Lung (tissue), 12 donors: ENCODE results near the gene COG7. TPM values are rescaled to one million over a fixed set of nuclear protein-coding genes. Genes with fewer than 3 reads are reported as not detected.

Experiments used
- ATAC-seq: fragments of 200-7000 bp; cut with Tn5 transposase; one replicate; pipeline ENCODE4 v1.9.1; 2020; ENCODE audit warnings: moderate number of reproducible peaks; ENCODE audit not compliant: insufficient read depth, low FRiP score
- DNase-seq, 3 donors: peaks; one replicate each; pipeline ENCODE4 v3.0.0-alpha.2; 2013 to 2017
- H3K27ac ChIP-seq, 2 donors: one replicate each; pipeline ENCODE4 v1.5.1; 2013; ENCODE audit warnings: mild to moderate bottlenecking in 2 of 2, moderate library complexity in 2 of 2, control low read depth in 1 of 2, inconsistent platforms in 1 of 2, low read depth in 1 of 2, low read length in 1 of 2
- H3K27me3 ChIP-seq, 3 donors: one replicate each; pipeline ENCODE4 v1.5.1; 2013; ENCODE audit warnings: low read length in 2 of 3; ENCODE audit not compliant: control insufficient read depth in 3 of 3, insufficient read depth in 3 of 3
- H3K36me3 ChIP-seq, 4 donors: one replicate each; pipeline ENCODE4 v1.5.1; 2013; ENCODE audit warnings: low read length in 4 of 4, mild to moderate bottlenecking in 1 of 4, moderate library complexity in 1 of 4; ENCODE audit not compliant: control insufficient read depth in 4 of 4, insufficient read depth in 4 of 4
- H3K4me1 ChIP-seq, 5 donors: one replicate each; pipeline ENCODE4 v1.5.1; 2013; ENCODE audit warnings: low read length in 5 of 5, mild to moderate bottlenecking in 2 of 5, moderate library complexity in 1 of 5; ENCODE audit not compliant: control insufficient read depth in 5 of 5, insufficient read depth in 5 of 5
- H3K4me3 ChIP-seq: one replicate; pipeline ENCODE4 v1.5.1; 2013; ENCODE audit warnings: mild to moderate bottlenecking, control low read depth, moderate library complexity
- H3K9ac ChIP-seq, 2 donors: one replicate each; pipeline ENCODE4 v1.5.1; 2013; ENCODE audit warnings: low read length in 2 of 2, control low read depth in 1 of 2; ENCODE audit not compliant: insufficient read depth in 1 of 2
- H3K9me3 ChIP-seq, 4 donors: one replicate each; pipeline ENCODE4 v1.5.1; 2013; ENCODE audit warnings: low read length in 3 of 4, mild to moderate bottlenecking in 1 of 4, moderate library complexity in 1 of 4; ENCODE audit not compliant: control insufficient read depth in 4 of 4, insufficient read depth in 3 of 4
- WGBS, 2 donors: extraction: QIAGEN DNeasy Blood & Tissue Kit; methylation state at CpG; one replicate each; pipeline ENCODE4 v1.1.7; 2013; 5-methylcytosine and 5-hydroxymethylcytosine counted together
- polyA plus RNA-seq, 2 donors: library from polyadenylated mRNA; stranded (reverse); fragments of 200-250 nt; gene quantifications; one replicate each; pipeline ENCODE4 v1.2.1, GENCODE V29; 2013
- total RNA-seq, 2 donors: library from RNA; depleted of rRNA in 1 of 2; stranded (reverse); fragments of >200 nt in 1 of 2; gene quantifications; one replicate each; pipeline ENCODE4 v1.2.1, GENCODE V29; 2014 to 2021
- TF ChIP-seq, protein P1 (sequence below): IDR thresholded peaks from 2 replicates; pipeline ENCODE4 v1.5.1; 2012; ENCODE audit warnings: mild to moderate bottlenecking; ENCODE audit errors: control extremely low read depth, extremely low read depth
- donor health status: control.
- donor health status: control.
- donor health status: Bipolar disorder and iron deficiency.
- donor health status: healthy.
- donor health status: DM: yes; HTN: yes; CAD: no.

Gene COG7
- total and polyA plus RNA-seq, 4 donors: 14.9 to 34.0 (median 20.0) TPM

DNA sequence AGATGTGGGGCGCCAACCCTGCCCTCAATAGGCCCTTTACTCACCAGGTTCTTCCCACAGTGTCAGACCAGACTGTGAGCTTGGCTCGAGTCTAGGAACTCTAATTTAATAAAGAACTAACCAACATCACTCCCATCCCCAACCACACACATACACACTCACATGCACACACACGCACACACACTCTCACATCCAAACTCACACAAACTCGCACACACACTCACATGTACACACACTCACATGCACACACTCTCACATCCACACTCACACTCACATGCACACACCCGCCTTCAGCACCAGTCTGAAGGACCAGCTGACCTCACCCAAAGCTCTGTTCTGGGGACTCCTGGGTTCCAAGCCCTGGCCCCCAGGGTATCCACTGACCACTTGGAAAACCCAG is 63.8 kb downstream of the COG7 start:
- H3K27me3 ChIP-seq: no peaks in the 10 kb centered on the region
- no peak overlapping the region for H3K27ac ChIP-seq
- peaks cover 0 to 6% (median 0%) of the 10 kb centered on the region in 5 donors for H3K4me1 ChIP-seq
- peaks cover 8 to 28% (median 22%) of the 10 kb centered on the region in 4 donors for H3K36me3 ChIP-seq
- no peak for ATAC-seq
- no peak overlapping the region for H3K9ac ChIP-seq
- DNase-seq: no peak
- H3K9me3 ChIP-seq: no peaks in the 10 kb centered on the region
- 95 to 97% methylated on average over 5 of the region's 5 CpGs for WGBS, 2 donors
- TF ChIP-seq, protein P1, sequence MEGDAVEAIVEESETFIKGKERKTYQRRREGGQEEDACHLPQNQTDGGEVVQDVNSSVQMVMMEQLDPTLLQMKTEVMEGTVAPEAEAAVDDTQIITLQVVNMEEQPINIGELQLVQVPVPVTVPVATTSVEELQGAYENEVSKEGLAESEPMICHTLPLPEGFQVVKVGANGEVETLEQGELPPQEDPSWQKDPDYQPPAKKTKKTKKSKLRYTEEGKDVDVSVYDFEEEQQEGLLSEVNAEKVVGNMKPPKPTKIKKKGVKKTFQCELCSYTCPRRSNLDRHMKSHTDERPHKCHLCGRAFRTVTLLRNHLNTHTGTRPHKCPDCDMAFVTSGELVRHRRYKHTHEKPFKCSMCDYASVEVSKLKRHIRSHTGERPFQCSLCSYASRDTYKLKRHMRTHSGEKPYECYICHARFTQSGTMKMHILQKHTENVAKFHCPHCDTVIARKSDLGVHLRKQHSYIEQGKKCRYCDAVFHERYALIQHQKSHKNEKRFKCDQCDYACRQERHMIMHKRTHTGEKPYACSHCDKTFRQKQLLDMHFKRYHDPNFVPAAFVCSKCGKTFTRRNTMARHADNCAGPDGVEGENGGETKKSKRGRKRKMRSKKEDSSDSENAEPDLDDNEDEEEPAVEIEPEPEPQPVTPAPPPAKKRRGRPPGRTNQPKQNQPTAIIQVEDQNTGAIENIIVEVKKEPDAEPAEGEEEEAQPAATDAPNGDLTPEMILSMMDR: no peak
- H3K4me3 ChIP-seq: no peak overlapping the region

DNA sequence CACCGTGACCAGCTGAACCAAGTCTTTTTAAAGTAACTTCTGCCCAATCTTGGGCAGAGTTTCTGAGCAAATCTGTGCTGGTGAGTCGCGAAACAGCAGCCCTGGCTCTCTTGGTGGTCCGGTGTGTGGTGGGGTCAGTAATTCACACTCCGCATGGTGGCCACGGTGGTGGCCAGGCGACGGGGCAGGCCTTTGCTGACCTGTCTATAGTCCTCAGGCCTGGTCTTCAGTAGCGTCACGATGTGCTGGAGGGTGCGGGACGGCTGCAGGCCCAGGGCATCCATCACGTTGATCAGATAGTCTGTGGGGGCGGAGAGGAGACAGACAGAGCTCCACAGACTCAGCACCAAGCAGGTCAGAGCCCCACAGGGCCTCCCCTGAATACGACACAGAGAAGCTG is 64.2 kb downstream of the COG7 start:
- no peak overlapping the region for H3K27ac ChIP-seq
- H3K4me3 ChIP-seq: no peak overlapping the region
- H3K36me3 ChIP-seq: peaks cover 8 to 28% (median 22%) of the 10 kb centered on the region in 4 donors
- no peak for DNase-seq
- peaks cover 0 to 6% (median 0%) of the 10 kb centered on the region in 5 donors for H3K4me1 ChIP-seq
- H3K9me3 ChIP-seq: no peaks in the 10 kb centered on the region
- no peak for ATAC-seq
- TF ChIP-seq, protein P1: no peak
- no peak overlapping the region for H3K9ac ChIP-seq
- no peaks in the 10 kb centered on the region for H3K27me3 ChIP-seq
- 91 to 94% methylated on average over 15 of the region's 15 CpGs for WGBS, 2 donors

DNA sequence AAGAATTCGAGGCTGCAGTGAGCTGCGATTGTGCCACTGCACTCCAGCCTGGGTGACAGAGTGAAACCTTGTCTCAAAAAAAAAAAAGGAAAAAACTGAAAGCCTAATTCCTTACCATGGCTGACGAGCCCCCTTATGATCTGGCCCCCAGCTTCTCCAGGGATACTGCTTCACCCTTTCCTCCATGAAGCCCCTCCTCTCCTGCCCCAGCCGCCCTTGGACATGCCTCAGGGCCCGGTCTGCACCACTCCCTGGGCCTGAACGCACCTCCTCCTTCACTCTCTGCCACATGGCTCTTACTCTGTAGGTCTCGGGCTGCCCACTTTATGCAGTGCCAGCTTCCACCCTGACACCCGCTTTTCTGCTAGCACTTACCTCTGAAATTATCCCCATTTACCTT is 65.3 kb downstream of the COG7 start:
- peaks cover 8 to 28% (median 22%) of the 10 kb centered on the region in 4 donors for H3K36me3 ChIP-seq
- ATAC-seq (no peak), DNase-seq (no peak)
- H3K4me1 ChIP-seq: peaks cover 0 to 6% (median 0%) of the 10 kb centered on the region in 5 donors
- H3K4me3 ChIP-seq: no peak overlapping the region
- no peaks in the 10 kb centered on the region for H3K27me3 ChIP-seq
- 93 to 94% methylated on average over 8 of the region's 8 CpGs for WGBS, 2 donors
- H3K9ac ChIP-seq: no peak overlapping the region
- H3K27ac ChIP-seq: no peak overlapping the region
- no peaks in the 10 kb centered on the region for H3K9me3 ChIP-seq
- TF ChIP-seq, protein P1: no peak

- Histone ChIP-seq H3K9ac (no peak overlapping the region), H3K9me3 (no peaks in the 10 kb centered on the region), H3K4me1 (no peaks in the 10 kb centered on the region), H3K27me3 (no peaks in the 10 kb centered on the region), H3K27ac (no peak overlapping the region), H3K36me3 (peaks cover 0 to 18% (median 6%) of the 10 kb centered on the region in 4 donors), H3K4me3 (no peak overlapping the region)
- WGBS, 2 donors: 93 to 94% methylated on average over 15 of the region's 15 CpGs
- DNase-seq: no peak
- no peak for ATAC-seq
- TF ChIP-seq, protein P1: no peak
Observed at GRCh38 chr16:23385441-23385840, 67.5 kb downstream of the COG7 start.
